Activated naive CD4-positive, alpha-beta T cell (primary cell): ENCODE results near the gene TAS2R1.

Experiments used
- DNase-seq, 4 experiments: peaks; one replicate each; lab custom pipeline; 2025; lab: John Stamatoyannopoulos, UW

The TAS2R1 gene

DNA sequence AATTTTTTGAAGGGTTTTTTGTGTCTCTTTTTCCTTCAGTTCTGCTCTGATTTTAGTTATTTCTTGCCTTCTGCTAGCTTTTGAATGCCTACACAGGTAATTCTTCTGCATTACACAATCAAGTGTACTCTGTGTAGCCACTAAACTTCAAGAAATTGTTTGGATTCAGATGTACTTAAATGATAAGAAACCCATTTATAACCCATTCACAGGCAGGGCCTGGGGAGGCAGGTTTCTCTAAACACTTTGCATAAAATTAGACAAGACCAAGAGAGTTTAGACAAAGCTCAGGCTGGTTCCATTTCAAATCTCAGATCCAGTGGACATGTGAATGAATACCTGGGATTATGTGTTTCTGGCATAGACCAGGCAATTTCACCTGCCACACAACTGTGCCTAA, 43.0 kb downstream of the TAS2R1 start:
- DNase-seq, result no peak

DNA sequence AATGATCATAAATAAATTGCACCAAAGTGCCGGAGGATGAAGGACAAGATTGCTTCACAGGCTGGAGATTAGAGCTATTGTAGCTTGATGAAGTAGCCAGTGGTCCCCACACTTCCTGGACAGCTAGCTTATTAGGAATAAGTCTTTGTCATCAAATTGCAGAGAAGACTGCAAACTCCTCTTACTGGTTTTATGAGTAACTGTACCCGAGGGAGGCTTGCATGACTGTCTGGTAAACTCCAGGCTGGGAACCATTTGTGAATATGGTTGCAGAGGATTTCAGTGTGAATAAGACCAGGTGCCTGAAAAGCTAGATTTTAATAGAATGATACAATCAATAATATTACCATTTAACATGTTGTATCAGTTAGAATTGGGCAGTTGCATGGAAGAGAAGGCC, 47.7 kb downstream of the TAS2R1 start:
- no peak for DNase-seq
